Ishikawa (cell line): Measurements from ENCODE around the gene SESN2.

Source experiments
- CEBPB ChIP-seq: IDR thresholded peaks from 2 replicates; pipeline ENCODE4 v1.6.1; 2012
- CREB1 ChIP-seq: IDR thresholded peaks from 2 replicates; pipeline ENCODE4 v1.6.1; 2012; ENCODE audit warnings: low read depth
- EGR1 ChIP-seq: IDR thresholded peaks from 2 replicates; pipeline ENCODE4 v1.6.1; 2012
- EP300 ChIP-seq: IDR thresholded peaks from 2 replicates; pipeline ENCODE4 v1.6.1; 2012; ENCODE audit warnings: borderline replicate concordance
- FOXM1 ChIP-seq: IDR thresholded peaks from 2 replicates; pipeline ENCODE4 v1.6.1; 2012; ENCODE audit warnings: low read depth, borderline replicate concordance
- NFIC ChIP-seq: IDR thresholded peaks from 2 replicates; pipeline ENCODE4 v1.6.1; 2012
- RAD21 ChIP-seq: IDR thresholded peaks from 2 replicates; pipeline ENCODE4 v1.6.1; 2012; ENCODE audit warnings: low read depth
- TAF1 ChIP-seq: IDR thresholded peaks from 2 replicates; pipeline ENCODE4 v1.6.1; 2012; ENCODE audit warnings: low read depth, mild to moderate bottlenecking
- TCF12 ChIP-seq: IDR thresholded peaks from 2 replicates; pipeline ENCODE4 v1.6.1; 2012; ENCODE audit warnings: low read depth
- YY1 ChIP-seq: IDR thresholded peaks from 2 replicates; pipeline ENCODE4 v1.6.1; 2012; ENCODE audit warnings: low read depth
- TF ChIP-seq, protein P1 (sequence below): IDR thresholded peaks from 2 replicates; pipeline ENCODE4 v1.6.1; 2012
- TF ChIP-seq, protein P2 (sequence below): IDR thresholded peaks from 2 replicates; pipeline ENCODE4 v1.6.1; 2012; ENCODE audit warnings: low read depth, mild to moderate bottlenecking
- TF ChIP-seq, protein P3 (sequence below): IDR thresholded peaks from 2 replicates; pipeline ENCODE4 v1.6.1; 2012

DNA sequence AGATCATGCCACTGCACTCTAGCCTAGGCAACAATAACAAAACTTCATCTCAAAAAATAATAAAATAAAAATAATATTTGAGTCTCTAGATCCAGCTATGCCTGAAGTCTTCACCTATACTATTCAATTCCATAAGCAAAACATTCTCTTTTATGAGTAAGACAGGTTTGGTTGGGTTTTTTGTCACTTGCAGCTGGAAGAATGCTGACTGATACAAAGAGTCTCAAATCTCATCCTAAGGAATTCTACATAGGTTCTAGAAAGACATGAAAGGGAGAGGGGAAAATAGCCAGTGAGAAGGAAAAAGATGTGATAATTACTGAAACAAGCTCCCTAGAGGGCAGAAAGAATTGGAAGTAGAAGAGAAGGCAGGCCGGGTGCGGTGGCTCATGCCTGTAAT lies 39.1 kb downstream of the SESN2 start:
- TF ChIP-seq CEBPB (no peak), TCF12 (no peak), NFIC (no peak), EP300 (no peak), FOXM1 (no peak), RAD21 (no peak), EGR1 (no peak), YY1 (no peak), CREB1 (no peak), TAF1 (no peak)
- TF ChIP-seq, protein P1, sequence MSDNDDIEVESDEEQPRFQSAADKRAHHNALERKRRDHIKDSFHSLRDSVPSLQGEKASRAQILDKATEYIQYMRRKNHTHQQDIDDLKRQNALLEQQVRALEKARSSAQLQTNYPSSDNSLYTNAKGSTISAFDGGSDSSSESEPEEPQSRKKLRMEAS = no peak
- TF ChIP-seq, protein P2, sequence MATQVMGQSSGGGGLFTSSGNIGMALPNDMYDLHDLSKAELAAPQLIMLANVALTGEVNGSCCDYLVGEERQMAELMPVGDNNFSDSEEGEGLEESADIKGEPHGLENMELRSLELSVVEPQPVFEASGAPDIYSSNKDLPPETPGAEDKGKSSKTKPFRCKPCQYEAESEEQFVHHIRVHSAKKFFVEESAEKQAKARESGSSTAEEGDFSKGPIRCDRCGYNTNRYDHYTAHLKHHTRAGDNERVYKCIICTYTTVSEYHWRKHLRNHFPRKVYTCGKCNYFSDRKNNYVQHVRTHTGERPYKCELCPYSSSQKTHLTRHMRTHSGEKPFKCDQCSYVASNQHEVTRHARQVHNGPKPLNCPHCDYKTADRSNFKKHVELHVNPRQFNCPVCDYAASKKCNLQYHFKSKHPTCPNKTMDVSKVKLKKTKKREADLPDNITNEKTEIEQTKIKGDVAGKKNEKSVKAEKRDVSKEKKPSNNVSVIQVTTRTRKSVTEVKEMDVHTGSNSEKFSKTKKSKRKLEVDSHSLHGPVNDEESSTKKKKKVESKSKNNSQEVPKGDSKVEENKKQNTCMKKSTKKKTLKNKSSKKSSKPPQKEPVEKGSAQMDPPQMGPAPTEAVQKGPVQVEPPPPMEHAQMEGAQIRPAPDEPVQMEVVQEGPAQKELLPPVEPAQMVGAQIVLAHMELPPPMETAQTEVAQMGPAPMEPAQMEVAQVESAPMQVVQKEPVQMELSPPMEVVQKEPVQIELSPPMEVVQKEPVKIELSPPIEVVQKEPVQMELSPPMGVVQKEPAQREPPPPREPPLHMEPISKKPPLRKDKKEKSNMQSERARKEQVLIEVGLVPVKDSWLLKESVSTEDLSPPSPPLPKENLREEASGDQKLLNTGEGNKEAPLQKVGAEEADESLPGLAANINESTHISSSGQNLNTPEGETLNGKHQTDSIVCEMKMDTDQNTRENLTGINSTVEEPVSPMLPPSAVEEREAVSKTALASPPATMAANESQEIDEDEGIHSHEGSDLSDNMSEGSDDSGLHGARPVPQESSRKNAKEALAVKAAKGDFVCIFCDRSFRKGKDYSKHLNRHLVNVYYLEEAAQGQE = no peak
- TF ChIP-seq, protein P3, sequence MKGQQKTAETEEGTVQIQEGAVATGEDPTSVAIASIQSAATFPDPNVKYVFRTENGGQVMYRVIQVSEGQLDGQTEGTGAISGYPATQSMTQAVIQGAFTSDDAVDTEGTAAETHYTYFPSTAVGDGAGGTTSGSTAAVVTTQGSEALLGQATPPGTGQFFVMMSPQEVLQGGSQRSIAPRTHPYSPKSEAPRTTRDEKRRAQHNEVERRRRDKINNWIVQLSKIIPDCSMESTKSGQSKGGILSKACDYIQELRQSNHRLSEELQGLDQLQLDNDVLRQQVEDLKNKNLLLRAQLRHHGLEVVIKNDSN = no peak
